MM.1S (cell line): ENCODE measurements around the gene C5orf15.
A peak's percentile ranks its signal among the peaks of the same experiment; 100 is the strongest.
"Not testable (repeated sequence)": the region's sequence is repeated elsewhere in the genome, so short reads cannot be mapped to it uniquely, and the experiment has no call there.

Experiments
- DNase-seq: peaks from one replicate; pipeline ENCODE4 v3.0.0-alpha.2; 2015
- H2AFZ ChIP-seq: fragments of 300-600 bp; sonication (generic); 2 replicates; pipeline ENCODE4 v1.6.0; 2016; ENCODE audit warnings: antibody characterized with exemption, low read length
- H3F3A ChIP-seq: fragments of 300-600 bp; sonication (generic); 2 replicates; pipeline ENCODE4 v1.6.1; 2016; ENCODE audit warnings: mild to moderate bottlenecking, antibody characterized with exemption, low read length, moderate library complexity, mixed read lengths; ENCODE audit not compliant: insufficient read depth
- H3K27ac ChIP-seq: fragments of 300-600 bp; sonication (generic); 2 replicates; pipeline ENCODE4 v1.5.1; 2016; ENCODE audit warnings: mild to moderate bottlenecking, low read length
- H3K27me3 ChIP-seq: fragments of 300-600 bp; sonication (generic); replicated peaks from 2 replicates; pipeline ENCODE4 v1.6.0; 2016; ENCODE audit warnings: low read length; ENCODE audit not compliant: insufficient read depth
- H3K36me3 ChIP-seq: fragments of 300-600 bp; sonication (generic); replicated peaks from 2 replicates; pipeline ENCODE4 v1.6.1; 2016; ENCODE audit warnings: mild to moderate bottlenecking, low read length, mixed read lengths; ENCODE audit not compliant: insufficient read depth
- H3K4me1 ChIP-seq: fragments of 300-600 bp; sonication (generic); 2 replicates; pipeline ENCODE4 v1.6.1; 2016; ENCODE audit warnings: low read length, mixed read lengths
- H3K4me2 ChIP-seq: fragments of 300-600 bp; sonication (generic); 2 replicates; pipeline ENCODE4 v1.6.0; 2016; ENCODE audit warnings: low read depth, low read length
- H3K4me3 ChIP-seq: fragments of 300-600 bp; sonication (generic); 2 replicates; pipeline ENCODE4 v1.5.1; 2016; ENCODE audit warnings: low read length, mixed read lengths
- H3K79me2 ChIP-seq: fragments of 300-600 bp; sonication (generic); 2 replicates; pipeline ENCODE4 v1.6.1; 2016; ENCODE audit warnings: mixed run types, low read length, mixed read lengths
- H3K9ac ChIP-seq: fragments of 300-600 bp; sonication (generic); 2 replicates; pipeline ENCODE4 v1.6.1; 2016; ENCODE audit warnings: low read length, mixed read lengths
- H3K9me2 ChIP-seq: fragments of 300-600 bp; sonication (generic); replicated peaks from 2 replicates; pipeline ENCODE4 v1.6.1; 2016; ENCODE audit warnings: mild to moderate bottlenecking, low read length, mixed read lengths; ENCODE audit not compliant: insufficient read depth
- H3K9me3 ChIP-seq: fragments of 300-600 bp; sonication (generic); replicated peaks from 2 replicates; pipeline ENCODE4 v1.6.1; 2016; ENCODE audit warnings: mild to moderate bottlenecking, low read length, mixed read lengths; ENCODE audit not compliant: insufficient read depth
- H4K20me1 ChIP-seq: fragments of 300-600 bp; sonication (generic); 2 replicates; pipeline ENCODE4 v1.6.1; 2016; ENCODE audit warnings: mild to moderate bottlenecking, low read length, moderate library complexity, mixed read lengths; ENCODE audit not compliant: insufficient read depth
- CTCF ChIP-seq: fragments of 300-600 bp; sonication (generic); IDR thresholded peaks from 2 replicates; pipeline ENCODE4 v1.5.1; 2016; ENCODE audit warnings: antibody characterized with exemption, low read length, mixed read lengths
- EZH2 ChIP-seq: fragments of 300-600 bp; sonication (generic); optimal IDR thresholded peaks from 2 replicates; pipeline ENCODE3; 2017; ENCODE audit warnings: low read depth, mild to moderate bottlenecking, antibody characterized with exemption, low read length, mixed read lengths
- EZH2phosphoT487 ChIP-seq: fragments of 300-600 bp; sonication (generic); IDR thresholded peaks from 2 replicates; pipeline ENCODE4 v1.6.1; 2018; ENCODE audit warnings: antibody characterized with exemption, low read length

C5orf15 gene

GRCh38 chr5:133939668-133940067 lies 28.8 kb downstream of the C5orf15 start:
- no peak for DNase-seq
- Histone ChIP-seq H3K4me2 (peak overlapping the region; percentile 27; the same call in 1 of the 2 replicates), H3K79me2 (no peaks in the 10 kb centered on the region), H3K27ac (no peak overlapping the region), H3K27me3 (no peaks in the 10 kb centered on the region), H4K20me1 (no peaks in the 10 kb centered on the region), H3K4me3 (no peak overlapping the region), H3K9me2 (no peaks in the 10 kb centered on the region), H3K9me3 (no peaks in the 10 kb centered on the region), H2AFZ (no peak overlapping the region), H3K9ac (no peak overlapping the region), H3K36me3 (no peaks in the 10 kb centered on the region), H3F3A (0 out of 2 replicates have a peak, but pooled peaks cover 10% of the 10 kb centered on the region), H3K4me1 (peaks cover 10% of the 10 kb centered on the region)
- no peak for TF ChIP-seq EZH2
- TF ChIP-seq CTCF = no peak
- TF ChIP-seq EZH2phosphoT487 = no peak

GRCh38 chr5:133938929-133939328 lies 29.5 kb downstream of the C5orf15 start:
- H3K27ac ChIP-seq = no peak overlapping the region
- no peaks in the 10 kb centered on the region for H3K27me3 ChIP-seq
- no peaks in the 10 kb centered on the region for H3K36me3 ChIP-seq
- no peak overlapping the region for H3K9ac ChIP-seq
- H3K4me1 ChIP-seq = peaks cover 5% of the 10 kb centered on the region; the same call in 1 of the 2 replicates
- H3K9me2 ChIP-seq = no peaks in the 10 kb centered on the region
- H4K20me1 ChIP-seq = no peaks in the 10 kb centered on the region
- H3K9me3 ChIP-seq = no peaks in the 10 kb centered on the region
- DNase-seq = peak; percentile 43
- H3K4me2 ChIP-seq = peak overlapping the region; percentile 27; the same call in 1 of the 2 replicates
- H2AFZ ChIP-seq = no peak overlapping the region
- TF ChIP-seq EZH2 = no peak
- TF ChIP-seq EZH2phosphoT487 = no peak
- TF ChIP-seq CTCF = no peak
- no peak overlapping the region for H3K4me3 ChIP-seq
- no peaks in the 10 kb centered on the region for H3K79me2 ChIP-seq
- 0 out of 2 replicates have a peak, but pooled peaks cover 10% of the 10 kb centered on the region for H3F3A ChIP-seq

GRCh38 chr5:133938039-133938821 lies 30.2 kb downstream of the C5orf15 start:
- Histone ChIP-seq H2AFZ (no peak overlapping the region), H3K9ac (no peak overlapping the region), H3K4me1 (peaks cover 5% of the 10 kb centered on the region; the same call in 1 of the 2 replicates), H3K4me3 (no peak overlapping the region), H3K36me3 (no peaks in the 10 kb centered on the region), H3K9me3 (no peaks in the 10 kb centered on the region), H3K27me3 (no peaks in the 10 kb centered on the region), H4K20me1 (no peaks in the 10 kb centered on the region), H3K27ac (no peak overlapping the region), H3K79me2 (no peaks in the 10 kb centered on the region), H3K9me2 (no peaks in the 10 kb centered on the region), H3F3A (0 out of 2 replicates have a peak, but pooled peaks cover 10% of the 10 kb centered on the region), H3K4me2 (no peak overlapping the region)
- no peak for DNase-seq
- TF ChIP-seq EZH2 (no peak), CTCF (no peak), EZH2phosphoT487 (no peak)

- H3K27ac ChIP-seq, H3K4me2 ChIP-seq, H2AFZ ChIP-seq, H3K4me1 ChIP-seq, H3K27me3 ChIP-seq, H3K9me2 ChIP-seq, H3F3A ChIP-seq, H3K4me3 ChIP-seq, H3K9me3 ChIP-seq, H3K79me2 ChIP-seq, H3K36me3 ChIP-seq, H3K9ac ChIP-seq, DNase-seq, H4K20me1 ChIP-seq: not testable (repeated sequence)
These were observed 30.8 kb downstream of the C5orf15 start for GRCh38 chr5:133937628-133938027.
